Neural crest cell (in vitro differentiated cells): Measurements from ENCODE around the gene DPM3. TPM values are rescaled to one million over a fixed set of nuclear protein-coding genes. Genes with fewer than 3 reads are reported as not detected.

ENCODE experiments used
- DNase-seq: peaks from one replicate; pipeline ENCODE4 v3.0.0; 2021; ENCODE audit warnings: low read depth, mixed read lengths, low spot score
- H3K27ac Mint-ChIP-seq: one replicate; pipeline ENCODE4 v1.8.0; 2021; ENCODE audit warnings: mild to moderate bottlenecking, mixed read lengths; ENCODE audit not compliant: unreplicated experiment
- H3K27me3 Mint-ChIP-seq: 2 replicates; pipeline ENCODE4 v1.8.0; 2021; ENCODE audit warnings: low read depth, mild to moderate bottlenecking, mixed read lengths
- H3K36me3 Mint-ChIP-seq: 2 replicates; pipeline ENCODE4 v1.8.0; 2021; ENCODE audit warnings: low read depth, mild to moderate bottlenecking, mixed read lengths
- H3K4me1 Mint-ChIP-seq: 2 replicates; pipeline ENCODE4 v1.8.0; 2021; ENCODE audit warnings: mixed read lengths
- H3K4me3 Mint-ChIP-seq: one replicate; pipeline ENCODE4 v1.8.0; 2021; ENCODE audit warnings: mild to moderate bottlenecking, mixed read lengths
- H3K9me3 Mint-ChIP-seq: 2 replicates; pipeline ENCODE4 v1.8.0; 2021; ENCODE audit warnings: mixed read lengths
- total RNA-seq: library from RNA; stranded (reverse); gene quantifications from 2 replicates; pipeline ENCODE4 v1.2.1, GENCODE V29; 2021
- TF ChIP-seq, protein P1 (sequence below): fragments of 200-600 bp; sonication (generic); conservative IDR thresholded peaks from 2 replicates; pipeline ENCODE4 v1.5.0; 2021; ENCODE audit warnings: antibody characterized with exemption, mild to moderate bottlenecking

Gene DPM3
- total RNA-seq, 1 donor from 2014 or later: 80.0 TPM

DNA sequence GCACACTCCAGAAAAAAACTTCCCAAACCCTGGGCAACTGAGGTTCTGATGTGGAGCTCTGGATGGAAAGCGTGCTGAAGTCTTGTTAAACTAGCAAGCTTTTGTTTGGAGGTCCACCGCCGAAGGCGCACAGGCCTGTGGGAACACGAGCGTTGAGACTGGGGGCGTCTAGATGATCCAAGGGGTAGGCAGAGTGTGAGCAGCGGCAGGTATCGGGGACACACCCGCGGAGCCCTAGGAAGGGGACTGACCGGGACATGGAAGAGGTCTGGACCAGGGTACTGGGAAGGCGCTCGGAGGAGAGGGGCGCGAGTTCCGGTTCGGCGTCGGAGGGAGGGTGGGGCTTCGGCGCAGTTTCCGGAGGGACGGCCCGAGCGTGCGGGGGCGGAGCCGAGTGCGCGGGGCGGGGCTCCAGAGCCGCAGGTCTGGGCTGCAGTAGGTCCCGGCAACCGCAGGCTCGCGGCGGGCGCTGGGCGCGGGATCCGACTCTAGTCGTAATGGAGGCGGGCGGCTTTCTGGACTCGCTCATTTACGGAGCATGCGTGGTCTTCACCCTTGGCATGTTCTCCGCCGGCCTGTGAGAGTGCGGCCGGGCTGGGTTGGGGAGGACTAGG, 4.8 kb downstream of the DPM3 start, which contains the start of gene SLC50A1:
SLC50A1 (plus strand) TSS at position 438 of the 614 bp plus-strand sequence; CDS start at position 498, 60 bp downstream.
- Mint-ChIP-seq H3K27me3 (peaks cover 21% of the 10 kb centered on the region), H3K36me3 (peaks cover 5% of the 10 kb centered on the region), H3K27ac (peak within 1 kb of the TSS; percentile 99), H3K4me1 (peaks cover 67% of the 10 kb centered on the region), H3K4me3 (peak within 1 kb of the TSS; percentile 99), H3K9me3 (peaks cover under 1% of the 10 kb centered on the region)
- TF ChIP-seq, protein P1, sequence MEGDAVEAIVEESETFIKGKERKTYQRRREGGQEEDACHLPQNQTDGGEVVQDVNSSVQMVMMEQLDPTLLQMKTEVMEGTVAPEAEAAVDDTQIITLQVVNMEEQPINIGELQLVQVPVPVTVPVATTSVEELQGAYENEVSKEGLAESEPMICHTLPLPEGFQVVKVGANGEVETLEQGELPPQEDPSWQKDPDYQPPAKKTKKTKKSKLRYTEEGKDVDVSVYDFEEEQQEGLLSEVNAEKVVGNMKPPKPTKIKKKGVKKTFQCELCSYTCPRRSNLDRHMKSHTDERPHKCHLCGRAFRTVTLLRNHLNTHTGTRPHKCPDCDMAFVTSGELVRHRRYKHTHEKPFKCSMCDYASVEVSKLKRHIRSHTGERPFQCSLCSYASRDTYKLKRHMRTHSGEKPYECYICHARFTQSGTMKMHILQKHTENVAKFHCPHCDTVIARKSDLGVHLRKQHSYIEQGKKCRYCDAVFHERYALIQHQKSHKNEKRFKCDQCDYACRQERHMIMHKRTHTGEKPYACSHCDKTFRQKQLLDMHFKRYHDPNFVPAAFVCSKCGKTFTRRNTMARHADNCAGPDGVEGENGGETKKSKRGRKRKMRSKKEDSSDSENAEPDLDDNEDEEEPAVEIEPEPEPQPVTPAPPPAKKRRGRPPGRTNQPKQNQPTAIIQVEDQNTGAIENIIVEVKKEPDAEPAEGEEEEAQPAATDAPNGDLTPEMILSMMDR: peak; percentile 43
- DNase-seq: peak; percentile 95

DNA sequence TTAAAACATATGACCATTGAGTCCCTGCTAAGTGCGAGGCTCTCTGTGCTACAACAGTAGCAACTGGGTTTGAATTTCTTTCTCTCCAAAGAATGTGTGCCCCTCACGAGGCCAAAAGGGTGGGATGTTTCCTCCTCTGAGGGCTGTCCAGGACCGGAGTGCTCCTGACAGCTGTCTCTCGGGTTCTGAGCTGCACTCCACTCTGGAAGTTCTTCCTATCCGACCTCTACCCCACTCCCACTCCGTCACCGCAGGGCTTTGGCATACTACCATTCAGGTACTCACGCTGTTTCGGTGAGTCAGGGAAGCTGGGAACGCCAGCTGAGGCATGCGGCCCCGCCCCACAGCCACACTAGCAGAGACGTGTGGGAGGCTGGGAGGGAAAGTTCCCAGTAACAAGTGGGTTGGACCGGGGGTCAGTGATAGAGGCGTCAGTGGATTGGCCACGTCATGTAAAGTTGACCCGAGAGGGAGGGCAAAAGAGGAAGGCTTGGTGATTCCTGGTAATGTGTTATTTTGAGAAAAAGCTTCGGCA, 5.4 kb downstream of the DPM3 start:
- Mint-ChIP-seq H3K27me3 (peaks cover 27% of the 10 kb centered on the region), H3K9me3 (no peaks in the 10 kb centered on the region), H3K4me3 (peak overlapping the region; percentile 99), H3K4me1 (peaks cover 62% of the 10 kb centered on the region), H3K27ac (peak overlapping the region; percentile 99), H3K36me3 (peaks cover 2% of the 10 kb centered on the region)
- DNase-seq: no peak
- TF ChIP-seq, protein P1: no peak

DNA sequence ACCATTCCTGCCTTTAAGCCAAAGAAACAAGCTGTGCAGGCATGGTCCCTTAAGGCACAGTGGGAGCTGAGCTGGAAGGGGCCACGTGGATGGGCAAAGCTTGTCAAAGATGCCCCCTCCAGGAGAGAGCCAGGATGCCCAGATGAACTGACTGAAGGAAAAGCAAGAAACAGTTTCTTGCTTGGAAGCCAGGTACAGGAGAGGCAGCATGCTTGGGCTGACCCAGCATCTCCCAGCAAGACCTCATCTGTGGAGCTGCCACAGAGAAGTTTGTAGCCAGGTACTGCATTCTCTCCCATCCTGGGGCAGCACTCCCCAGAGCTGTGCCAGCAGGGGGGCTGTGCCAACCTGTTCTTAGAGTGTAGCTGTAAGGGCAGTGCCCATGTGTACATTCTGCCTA, 6.0 kb downstream of the DPM3 start:
- peak overlapping the region; percentile 99 for H3K4me3 Mint-ChIP-seq
- peaks cover 33% of the 10 kb centered on the region for H3K27me3 Mint-ChIP-seq
- peaks cover 61% of the 10 kb centered on the region for H3K4me1 Mint-ChIP-seq
- no peak overlapping the region for H3K27ac Mint-ChIP-seq
- TF ChIP-seq, protein P1: no peak
- no peak for DNase-seq
- no peaks in the 10 kb centered on the region for H3K9me3 Mint-ChIP-seq
- H3K36me3 Mint-ChIP-seq: peaks cover 2% of the 10 kb centered on the region

DNA sequence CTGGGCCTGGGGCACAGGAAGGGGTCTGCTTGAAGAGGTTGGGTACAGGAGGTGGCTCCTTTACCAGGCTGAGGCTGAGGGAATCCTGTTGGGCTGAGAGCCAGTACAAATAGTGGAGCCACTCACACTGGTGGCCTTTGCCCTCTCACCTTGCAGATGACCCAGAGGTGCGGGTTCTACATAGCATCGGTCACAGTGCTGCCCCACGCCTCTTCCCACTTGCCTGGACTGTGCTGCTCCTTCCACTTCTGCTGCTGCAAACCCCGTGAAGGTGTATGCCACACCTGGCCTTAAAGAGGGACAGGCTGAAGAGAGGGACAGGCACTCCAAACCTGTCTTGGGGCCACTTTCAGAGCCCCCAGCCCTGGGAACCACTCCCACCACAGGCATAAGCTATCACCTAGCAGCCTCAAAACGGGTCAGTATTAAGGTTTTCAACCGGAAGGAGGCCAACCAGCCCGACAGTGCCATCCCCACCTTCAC, 6.5 kb downstream of the DPM3 start:
- Mint-ChIP-seq H3K36me3 (peaks cover 2% of the 10 kb centered on the region), H3K4me1 (peaks cover 60% of the 10 kb centered on the region), H3K4me3 (peak overlapping the region; percentile 99), H3K27ac (no peak overlapping the region), H3K27me3 (peaks cover 38% of the 10 kb centered on the region), H3K9me3 (no peaks in the 10 kb centered on the region)
- DNase-seq: no peak
- TF ChIP-seq, protein P1: no peak

DNA sequence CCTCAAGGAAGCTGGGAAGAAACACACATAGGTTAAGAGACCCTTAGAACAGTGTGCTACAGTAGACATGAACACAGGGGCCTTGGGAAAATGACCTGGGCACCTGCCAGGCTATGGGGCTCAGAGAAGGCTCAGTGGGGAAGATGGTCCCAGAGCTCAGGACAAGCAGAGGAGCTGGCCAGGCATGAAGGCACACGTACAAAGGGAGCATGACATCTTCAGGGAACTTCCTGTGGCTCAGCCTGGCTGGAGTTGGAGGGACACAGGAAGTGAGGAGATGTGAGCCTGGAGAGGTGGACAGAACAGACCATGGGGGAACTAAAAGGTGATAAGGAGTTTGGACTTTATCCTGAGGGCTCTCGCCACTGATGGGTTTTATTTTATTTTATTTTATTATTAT, 8.5 kb downstream of the DPM3 start:
- peak overlapping the region; percentile 68 for H3K4me3 Mint-ChIP-seq
- no peaks in the 10 kb centered on the region for H3K9me3 Mint-ChIP-seq
- no peak for DNase-seq

More for the DNA sequence above, 8.5 kb downstream of the DPM3 start:
- Mint-ChIP-seq H3K36me3 (peaks cover 2% of the 10 kb centered on the region), H3K27me3 (peaks cover 58% of the 10 kb centered on the region), H3K27ac (no peak overlapping the region), H3K4me1 (peaks cover 60% of the 10 kb centered on the region)
- TF ChIP-seq, protein P1: no peak
